ENCODE data around the gene ITCH.

The ITCH gene

GRCh38 chr20:34542439-34542838, 179.4 kb downstream of the ITCH start:
- Histone ChIP-seq H3K9ac (ENCODE audit: low read length) (no peak overlapping the region), H3K4me2 (ENCODE audit: low read length) (no peak overlapping the region), H3K79me2 (ENCODE audit: low read length) (no peaks in the 10 kb centered on the region), H3K27me3 (ENCODE audit: low read depth, low read length) (no peaks in the 10 kb centered on the region), H3K9me3 (ENCODE audit: insufficient read depth, low read length) (no peaks in the 10 kb centered on the region), H4K20me1 (ENCODE audit: insufficient read depth, low read length) (no peaks in the 10 kb centered on the region), H3K36me3 (replicated peaks; ENCODE audit: low read depth, low read length) (peaks cover 26% of the 10 kb centered on the region), H3K4me3 (ENCODE audit: low read length) (no peak overlapping the region), H3K27ac (ENCODE audit: low read length) (no peak overlapping the region), H3K4me1 (ENCODE audit: low read length) (peaks cover 5% of the 10 kb centered on the region; the same call in 1 of the 2 replicates), H2AFZ (ENCODE audit: low read depth, low read length) (no peak overlapping the region)
- TF ChIP-seq CTCF (IDR thresholded peaks at IDR 0.05; ENCODE audit: low read depth, low read length) (no peak), EZH2phosphoT487 (IDR thresholded peaks at IDR 0.05; ENCODE audit: low read depth) (no peak)

GRCh38 chr20:34543463-34544056, 180.5 kb downstream of the ITCH start:
- no peaks in the 10 kb centered on the region for H4K20me1 ChIP-seq (ENCODE audit: insufficient read depth, low read length)
- no peaks in the 10 kb centered on the region for H3K79me2 ChIP-seq (ENCODE audit: low read length)
- no peak overlapping the region for H3K27ac ChIP-seq (ENCODE audit: low read length)
- no peak for TF ChIP-seq CTCF (IDR thresholded peaks at IDR 0.05; ENCODE audit: low read depth, low read length)
- TF ChIP-seq EZH2phosphoT487 (IDR thresholded peaks at IDR 0.05; ENCODE audit: low read depth): no peak
- H3K9ac ChIP-seq (ENCODE audit: low read length): no peak overlapping the region
- peaks cover 22% of the 10 kb centered on the region for H3K36me3 ChIP-seq (replicated peaks; ENCODE audit: low read depth, low read length)
- H3K27me3 ChIP-seq (ENCODE audit: low read depth, low read length): no peaks in the 10 kb centered on the region
- no peaks in the 10 kb centered on the region for H3K9me3 ChIP-seq (ENCODE audit: insufficient read depth, low read length)
- peaks cover 5% of the 10 kb centered on the region; the same call in 1 of the 2 replicates for H3K4me1 ChIP-seq (ENCODE audit: low read length)
- H2AFZ ChIP-seq (ENCODE audit: low read depth, low read length): no peak overlapping the region
- no peak overlapping the region for H3K4me2 ChIP-seq (ENCODE audit: low read length)
- no peak overlapping the region for H3K4me3 ChIP-seq (ENCODE audit: low read length)

GRCh38 chr20:34544109-34544796, 181.2 kb downstream of the ITCH start:
- H2AFZ ChIP-seq (ENCODE audit: low read depth, low read length): no peak overlapping the region
- H3K9ac ChIP-seq (ENCODE audit: low read length): no peak overlapping the region

More at GRCh38 chr20:34544109-34544796, 181.2 kb downstream of the ITCH start:
- H3K27me3 ChIP-seq (ENCODE audit: low read depth, low read length): no peaks in the 10 kb centered on the region
- no peak for TF ChIP-seq EZH2phosphoT487 (IDR thresholded peaks at IDR 0.05; ENCODE audit: low read depth)
- TF ChIP-seq CTCF (IDR thresholded peaks at IDR 0.05; ENCODE audit: low read depth, low read length): no peak
- H3K36me3 ChIP-seq (replicated peaks; ENCODE audit: low read depth, low read length): peaks cover 22% of the 10 kb centered on the region
- H3K4me2 ChIP-seq (ENCODE audit: low read length): no peak overlapping the region
- no peak overlapping the region for H3K4me3 ChIP-seq (ENCODE audit: low read length)
- H3K4me1 ChIP-seq (ENCODE audit: low read length): peaks cover 5% of the 10 kb centered on the region; the same call in 1 of the 2 replicates
- H3K27ac ChIP-seq (ENCODE audit: low read length): no peak overlapping the region
- H4K20me1 ChIP-seq (ENCODE audit: insufficient read depth, low read length): no peaks in the 10 kb centered on the region
- no peaks in the 10 kb centered on the region for H3K79me2 ChIP-seq (ENCODE audit: low read length)
- H3K9me3 ChIP-seq (ENCODE audit: insufficient read depth, low read length): no peaks in the 10 kb centered on the region
